Amniotic epithelial cell (primary cell): ENCODE results near the gene CASKIN1.

Source experiments
- DNase-seq: peaks from one replicate; pipeline ENCODE4 v3.0.0-alpha.2; 2010; ENCODE audit warnings: low read depth

CASKIN1 gene

DNA sequence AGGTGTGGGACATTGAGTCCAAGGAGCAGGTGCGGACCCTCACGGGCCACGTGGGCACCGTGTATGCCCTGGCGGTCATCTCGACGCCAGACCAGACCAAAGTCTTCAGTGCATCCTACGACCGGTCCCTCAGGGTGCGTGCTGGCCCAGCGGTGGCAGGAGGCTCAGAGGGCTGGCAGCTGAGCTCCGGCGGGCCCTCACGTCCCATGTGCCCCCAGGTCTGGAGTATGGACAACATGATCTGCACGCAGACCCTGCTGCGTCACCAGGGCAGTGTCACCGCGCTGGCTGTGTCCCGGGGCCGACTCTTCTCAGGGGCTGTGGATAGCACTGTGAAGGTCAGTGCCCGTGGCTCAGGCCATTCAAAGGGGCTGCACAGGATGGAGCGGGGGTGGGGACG is 20.4 kb downstream of the CASKIN1 start:
- no peak for DNase-seq

- no peak for DNase-seq
These were observed 21.0 kb downstream of the CASKIN1 start for GRCh38 chr16:2175454-2175853.

- DNase-seq, result no peak
These were observed 21.8 kb downstream of the CASKIN1 start for GRCh38 chr16:2174396-2175131.

GRCh38 chr16:2173916-2174315 is 22.5 kb downstream of the CASKIN1 start:
- no peak for DNase-seq

GRCh38 chr16:2173366-2173765 is 23.0 kb downstream of the CASKIN1 start:
- DNase-seq, result no peak

- no peak for DNase-seq
These were observed 23.6 kb downstream of the CASKIN1 start for GRCh38 chr16:2172688-2173335.

DNA sequence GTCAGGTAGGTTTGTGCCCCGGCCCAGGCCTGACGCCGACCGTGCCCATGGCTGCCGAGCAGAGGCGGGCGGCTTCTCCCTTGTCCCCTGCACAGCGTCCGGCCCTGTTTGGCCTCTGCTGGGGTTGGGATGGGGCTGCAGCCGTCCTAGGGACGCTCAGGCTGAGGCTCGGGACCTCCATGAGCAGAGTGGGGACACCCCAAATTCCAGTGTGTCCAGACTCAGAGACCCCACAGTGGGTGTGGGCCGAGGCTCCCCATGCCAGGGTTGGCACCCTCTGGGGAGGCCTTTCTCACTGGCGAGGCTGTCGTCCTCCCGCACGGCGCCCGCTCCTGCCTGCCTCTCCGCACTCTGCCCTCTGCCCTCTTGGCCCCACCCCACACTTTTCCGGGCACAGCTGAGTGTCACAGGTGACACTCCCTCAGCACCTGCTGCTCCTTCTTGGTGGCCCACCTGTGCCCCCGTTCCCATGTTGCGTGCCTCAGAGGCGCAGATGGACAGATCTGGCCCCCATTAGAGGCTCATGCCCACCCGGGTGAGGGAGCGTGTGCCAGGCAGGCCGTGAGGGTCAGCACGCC is 24.7 kb downstream of the CASKIN1 start:
- DNase-seq, result no peak

DNA sequence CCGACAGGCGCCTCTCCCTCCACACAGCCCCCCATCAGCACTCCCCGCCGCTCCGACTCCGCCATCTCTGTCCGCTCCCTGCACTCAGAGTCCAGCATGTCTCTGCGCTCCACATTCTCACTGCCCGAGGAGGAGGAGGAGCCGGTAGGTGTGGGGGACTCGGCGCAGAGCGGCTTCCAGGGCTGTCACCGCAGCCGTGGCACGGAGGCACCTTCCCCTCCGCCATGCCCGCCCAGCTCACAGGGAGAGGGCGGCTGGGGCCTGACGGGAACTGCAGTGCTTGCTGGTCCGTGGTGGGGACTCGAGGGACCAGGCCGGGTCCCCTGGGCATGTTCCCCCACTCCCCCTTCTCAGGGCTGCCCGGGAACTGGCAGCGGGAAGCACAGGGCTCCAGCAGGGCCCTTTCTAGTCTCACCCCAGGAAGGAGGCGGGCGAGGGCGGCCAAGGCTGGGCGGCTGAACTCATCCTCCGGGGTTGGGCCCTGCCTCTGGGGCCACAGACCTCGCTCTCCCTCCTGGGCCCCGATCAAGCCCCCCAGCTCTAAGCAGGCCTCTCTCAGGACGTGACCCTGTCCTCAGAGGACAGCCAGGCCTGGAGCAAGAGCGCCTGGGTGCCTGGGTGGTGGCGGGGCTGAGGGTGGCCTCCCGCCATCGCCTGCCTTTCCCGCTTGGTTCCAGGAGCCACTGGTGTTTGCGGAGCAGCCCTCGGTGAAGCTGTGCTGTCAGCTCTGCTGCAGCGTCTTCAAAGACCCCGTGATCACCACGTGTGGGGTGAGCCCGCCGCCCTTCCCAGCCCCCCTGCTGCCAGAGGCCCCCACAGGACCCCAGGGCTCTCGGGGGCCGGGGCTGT is 25.6 kb downstream of the CASKIN1 start:
- no peak for DNase-seq

- no peak for DNase-seq
These were observed 26.3 kb downstream of the CASKIN1 start for GRCh38 chr16:2170080-2170479.

DNA sequence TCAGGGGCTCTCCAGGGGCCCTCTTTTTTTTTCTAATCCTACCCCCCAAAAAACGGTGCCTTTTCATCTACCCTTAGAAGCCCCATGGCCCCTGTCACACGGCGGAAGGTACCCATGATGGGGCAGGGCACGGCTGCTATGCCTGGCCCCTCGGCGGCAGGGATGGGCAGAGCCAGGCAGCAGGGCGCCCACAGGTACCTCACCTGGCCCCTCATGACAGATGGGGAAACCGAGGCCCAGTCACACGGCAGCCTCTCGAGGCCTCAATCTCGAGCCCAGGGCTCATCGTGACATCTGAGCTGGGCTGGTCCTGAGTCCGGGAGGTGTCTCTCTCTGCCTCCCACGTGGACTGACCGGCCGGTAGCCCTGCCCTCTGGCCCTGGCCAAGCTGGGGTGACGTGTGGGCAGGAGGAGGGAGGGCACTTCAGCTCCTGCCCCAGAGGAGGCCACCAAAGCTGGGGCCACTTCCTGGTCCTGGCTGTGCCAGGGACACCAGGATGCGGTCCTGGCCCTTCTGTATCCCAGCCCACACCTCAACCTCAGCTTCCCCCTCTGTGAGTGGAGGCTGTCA is 29.3 kb downstream of the CASKIN1 start:
- DNase-seq, result no peak

DNA sequence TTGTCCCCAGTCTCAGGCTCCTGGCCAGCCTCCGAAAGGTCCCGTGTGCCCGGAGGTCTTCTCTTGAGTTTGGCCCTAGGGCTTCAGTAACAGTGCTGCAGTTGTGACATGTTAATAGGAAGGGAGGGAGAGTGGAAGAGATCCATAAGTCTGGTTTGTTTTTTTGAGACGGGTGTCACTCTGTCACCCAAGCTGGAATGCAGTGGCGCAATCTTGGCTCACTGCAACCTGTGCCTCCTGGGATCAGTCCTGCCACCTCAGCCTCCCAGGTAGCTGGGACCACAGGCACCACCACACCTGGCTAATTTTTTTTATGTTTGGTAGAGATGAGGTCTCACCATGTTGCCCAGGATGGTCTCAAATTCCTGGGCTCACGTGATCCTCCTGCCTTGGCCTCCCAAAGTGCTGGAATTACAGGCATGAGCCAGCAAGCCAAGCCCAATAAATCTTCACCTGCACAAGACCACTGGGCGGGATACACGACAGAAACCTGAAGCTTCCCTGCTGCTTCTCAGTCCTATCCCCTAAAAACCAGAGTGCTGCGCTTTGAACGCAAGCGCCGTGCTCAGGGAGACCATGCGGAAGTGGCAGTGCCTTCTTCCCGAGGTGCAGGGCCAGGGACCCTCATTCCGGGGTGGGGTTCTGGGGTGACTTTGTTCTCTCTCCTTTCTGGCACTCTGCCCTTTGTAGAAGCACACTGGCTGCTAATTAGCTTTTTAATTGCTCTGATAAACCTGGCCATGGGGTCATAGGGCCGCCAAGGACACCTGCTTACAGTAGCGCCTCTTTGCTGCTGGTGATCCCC is 29.9 kb downstream of the CASKIN1 start:
- DNase-seq, result no peak

- no peak for DNase-seq
These were observed 30.5 kb downstream of the CASKIN1 start for GRCh38 chr16:2165861-2166260.

DNA sequence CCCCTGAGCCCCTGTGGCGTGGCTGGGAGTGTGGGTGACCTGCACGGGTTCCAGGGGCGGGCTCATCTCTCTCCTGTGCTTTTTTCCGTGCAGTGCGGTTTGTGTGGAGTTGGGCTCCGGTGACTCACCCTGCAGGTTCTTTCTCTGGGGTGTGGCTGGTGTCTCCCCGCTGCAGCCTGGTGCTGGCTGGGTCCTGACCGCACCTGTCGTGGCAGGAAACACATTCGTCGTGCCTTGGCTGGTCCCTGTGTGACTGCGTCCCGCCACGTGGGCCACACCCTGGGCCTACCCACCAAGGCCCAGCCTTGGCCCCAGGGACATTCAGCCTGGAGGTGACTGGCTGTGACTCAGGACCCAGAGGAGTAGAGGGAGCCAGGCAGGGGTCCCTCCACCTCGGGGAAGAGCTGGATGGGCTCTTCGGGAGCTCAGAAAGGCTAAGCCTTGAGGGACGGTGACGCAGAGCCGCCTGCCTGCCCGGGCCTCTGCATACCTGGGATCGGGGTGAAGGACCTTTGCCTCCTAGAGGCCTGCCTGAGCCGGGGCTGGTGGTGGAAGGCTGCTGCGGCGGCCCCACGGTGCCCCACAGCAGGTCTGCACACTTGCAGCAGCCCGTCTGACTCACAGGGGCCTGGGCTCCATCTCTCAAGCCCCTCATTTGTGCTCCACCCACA is 33.1 kb downstream of the CASKIN1 start:
- peak; percentile 55 for DNase-seq

GRCh38 chr16:2162676-2163118 is 33.7 kb downstream of the CASKIN1 start:
- DNase-seq, result no peak

DNA sequence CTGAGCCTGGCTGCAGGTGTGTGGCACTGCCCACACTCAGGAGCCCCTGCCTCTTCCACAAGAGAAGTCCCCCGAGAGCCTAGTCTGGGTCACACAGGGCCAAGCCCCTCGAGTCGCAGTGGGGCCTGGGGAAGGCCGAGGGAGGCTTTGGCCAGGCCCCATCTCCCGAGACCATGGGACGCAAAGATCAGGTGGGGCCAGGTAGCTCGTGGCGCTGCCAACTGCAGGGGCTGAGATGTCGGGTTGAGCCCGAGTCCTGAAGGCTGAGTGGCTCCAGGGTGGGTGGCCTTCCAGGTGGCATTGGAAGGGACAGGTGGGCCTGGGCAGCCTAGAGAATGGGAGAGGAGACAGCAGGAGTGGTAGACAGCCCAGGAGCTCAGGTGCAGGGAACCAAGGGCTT is 34.5 kb downstream of the CASKIN1 start:
- DNase-seq, result no peak

- peak; percentile 39 for DNase-seq
These were observed 35.4 kb downstream of the CASKIN1 start for GRCh38 chr16:2160915-2161551.

- peak; percentile 63 for DNase-seq
These were observed 37.1 kb downstream of the CASKIN1 start for GRCh38 chr16:2159175-2159838.

- DNase-seq, result no peak
These were observed 38.2 kb downstream of the CASKIN1 start for GRCh38 chr16:2158262-2158638.

- no peak for DNase-seq
These were observed 38.7 kb downstream of the CASKIN1 start for GRCh38 chr16:2157480-2158261.
